ENCODE results near the gene TAAR1. TPM values are rescaled to one million over a fixed set of nuclear protein-coding genes. Genes with fewer than 3 reads are reported as not detected.

Gene TAAR1
- polyA plus RNA-seq, 1 donor (not counting 4 experiments of a cell fraction or from before 2014, with no cell fraction given): not detected

- Histone ChIP-seq H3K36me3 (ENCODE audit: control insufficient read depth in 2 of 2, extremely low read depth in 1 of 2, insufficient read depth in 2 of 2, low read length in 2 of 2) (no peaks in the 10 kb centered on the region), H3K27ac (ENCODE audit: control insufficient read depth, insufficient read depth, low read length) (peak overlapping the region; percentile 75), H3K9me1 (ENCODE audit: control insufficient read depth, extremely low read depth, insufficient read depth, low read length) (no peaks in the 10 kb centered on the region), H4K20me1 (ENCODE audit: control insufficient read depth, extremely low read depth, insufficient read depth, low read length) (no peaks in the 10 kb centered on the region), H3K4me2 (ENCODE audit: control insufficient read depth, extremely low read depth, insufficient read depth, low read depth, low read length) (peak overlapping the region; percentile 77), H3K27me3 (ENCODE audit: control insufficient read depth, extremely low read depth, insufficient read depth, low read length) (no peaks in the 10 kb centered on the region), H3K4me1 (ENCODE audit: control insufficient read depth, extremely low read depth, insufficient read depth, low read length) (peaks cover 22% of the 10 kb centered on the region), H3K4me3 (ENCODE audit: control insufficient read depth in 2 of 3, extremely low read depth in 1 of 3, insufficient read depth in 2 of 3, low read depth in 1 of 3, low read length in 3 of 3) (peak overlapping the region; percentile 1 to 59 (median 28)), H3K9ac (ENCODE audit: control insufficient read depth, extremely low read depth, insufficient read depth, low read length) (peak overlapping the region; percentile 48), H3K79me2 (ENCODE audit: control insufficient read depth, insufficient read depth, low read length) (no peaks in the 10 kb centered on the region), H3K9me3 (ENCODE audit: control insufficient read depth, low read depth, low read length) (no peaks in the 10 kb centered on the region), H2AFZ (ENCODE audit: control insufficient read depth, low read length) (peak overlapping the region; percentile 63)
- FAIRE-seq: peak; percentile 84
- dilution Hi-C loops (cut with MboI; ENCODE audit: extremely low pct_ligation_motif_present, low sequenced_read_pairs): no loop called here
- TF ChIP-seq EZH2 (IDR thresholded peaks at IDR 0.05; ENCODE audit: low read length): no peak
- TF ChIP-seq, protein P1, sequence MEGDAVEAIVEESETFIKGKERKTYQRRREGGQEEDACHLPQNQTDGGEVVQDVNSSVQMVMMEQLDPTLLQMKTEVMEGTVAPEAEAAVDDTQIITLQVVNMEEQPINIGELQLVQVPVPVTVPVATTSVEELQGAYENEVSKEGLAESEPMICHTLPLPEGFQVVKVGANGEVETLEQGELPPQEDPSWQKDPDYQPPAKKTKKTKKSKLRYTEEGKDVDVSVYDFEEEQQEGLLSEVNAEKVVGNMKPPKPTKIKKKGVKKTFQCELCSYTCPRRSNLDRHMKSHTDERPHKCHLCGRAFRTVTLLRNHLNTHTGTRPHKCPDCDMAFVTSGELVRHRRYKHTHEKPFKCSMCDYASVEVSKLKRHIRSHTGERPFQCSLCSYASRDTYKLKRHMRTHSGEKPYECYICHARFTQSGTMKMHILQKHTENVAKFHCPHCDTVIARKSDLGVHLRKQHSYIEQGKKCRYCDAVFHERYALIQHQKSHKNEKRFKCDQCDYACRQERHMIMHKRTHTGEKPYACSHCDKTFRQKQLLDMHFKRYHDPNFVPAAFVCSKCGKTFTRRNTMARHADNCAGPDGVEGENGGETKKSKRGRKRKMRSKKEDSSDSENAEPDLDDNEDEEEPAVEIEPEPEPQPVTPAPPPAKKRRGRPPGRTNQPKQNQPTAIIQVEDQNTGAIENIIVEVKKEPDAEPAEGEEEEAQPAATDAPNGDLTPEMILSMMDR (optimal IDR thresholded peaks at IDR 0.05 in 1 of 3, IDR thresholded peaks at IDR 0.05 in 1 of 3, conservative IDR thresholded peaks at IDR 0.05 in 1 of 3; ENCODE audit: extremely low read depth in 1 of 3, insufficient read depth in 2 of 3, low read length in 3 of 3): no peak
- peak; percentile 25 for DNase-seq (ENCODE audit: low read depth, low spot score)
These were observed 28.3 kb upstream of the TAAR1 start for GRCh38 chr6:132687306-132687705.

GRCh38 chr6:132686531-132686930 lies 27.5 kb upstream of the TAAR1 start:
- Histone ChIP-seq H3K79me2 (ENCODE audit: control insufficient read depth, insufficient read depth, low read length) (no peaks in the 10 kb centered on the region), H3K27me3 (ENCODE audit: control insufficient read depth, extremely low read depth, insufficient read depth, low read length) (no peaks in the 10 kb centered on the region), H4K20me1 (ENCODE audit: control insufficient read depth, extremely low read depth, insufficient read depth, low read length) (no peaks in the 10 kb centered on the region), H3K4me2 (ENCODE audit: control insufficient read depth, extremely low read depth, insufficient read depth, low read depth, low read length) (peak overlapping the region; percentile 77), H3K9me3 (ENCODE audit: control insufficient read depth, low read depth, low read length) (no peaks in the 10 kb centered on the region), H3K9ac (ENCODE audit: control insufficient read depth, extremely low read depth, insufficient read depth, low read length) (no peak overlapping the region), H2AFZ (ENCODE audit: control insufficient read depth, low read length) (no peak overlapping the region), H3K9me1 (ENCODE audit: control insufficient read depth, extremely low read depth, insufficient read depth, low read length) (no peaks in the 10 kb centered on the region), H3K27ac (ENCODE audit: control insufficient read depth, insufficient read depth, low read length) (peak overlapping the region; percentile 75), H3K4me3 (ENCODE audit: control insufficient read depth in 2 of 3, extremely low read depth in 1 of 3, insufficient read depth in 2 of 3, low read depth in 1 of 3, low read length in 3 of 3) (peak overlapping the region in 1 of 3 experiments; percentile 59), H3K36me3 (ENCODE audit: control insufficient read depth in 2 of 2, extremely low read depth in 1 of 2, insufficient read depth in 2 of 2, low read length in 2 of 2) (no peaks in the 10 kb centered on the region), H3K4me1 (ENCODE audit: control insufficient read depth, extremely low read depth, insufficient read depth, low read length) (peaks cover 22% of the 10 kb centered on the region)
- DNase-seq (ENCODE audit: low read depth, low spot score) (no peak), FAIRE-seq (no peak)
- dilution Hi-C loops (cut with MboI; ENCODE audit: extremely low pct_ligation_motif_present, low sequenced_read_pairs): no loop called here
- TF ChIP-seq, protein P1 (optimal IDR thresholded peaks at IDR 0.05 in 1 of 3, IDR thresholded peaks at IDR 0.05 in 1 of 3, conservative IDR thresholded peaks at IDR 0.05 in 1 of 3; ENCODE audit: extremely low read depth in 1 of 3, insufficient read depth in 2 of 3, low read length in 3 of 3): no peak
- TF ChIP-seq EZH2 (IDR thresholded peaks at IDR 0.05; ENCODE audit: low read length): no peak
